Muscle layer of duodenum (tissue), 2 donors: Measurements from ENCODE around the gene GNG4.
"Not testable (repeated sequence)": the region's sequence is repeated elsewhere in the genome, so short reads cannot be mapped to it uniquely, and the experiment has no call there.

Experiments used
- H3K27ac ChIP-seq: one replicate; pipeline ENCODE4 v1.7.0; 2013; ENCODE audit warnings: mild to moderate bottlenecking, low read length
- H3K27me3 ChIP-seq: one replicate; pipeline ENCODE4 v1.7.0; 2013; ENCODE audit warnings: low read depth, mild to moderate bottlenecking, control low read depth, low read length
- H3K36me3 ChIP-seq, 2 donors: one replicate each; pipeline ENCODE4 v1.7.0; 2013; ENCODE audit warnings: low read length in 2 of 2, control low read depth in 1 of 2, mild to moderate bottlenecking in 1 of 2; ENCODE audit not compliant: insufficient read depth in 2 of 2, control insufficient read depth in 1 of 2
- H3K4me1 ChIP-seq, 2 donors: one replicate each; pipeline ENCODE4 v1.7.0; 2013; ENCODE audit warnings: low read length in 2 of 2, mild to moderate bottlenecking in 2 of 2, control low read depth in 1 of 2, moderate library complexity in 1 of 2; ENCODE audit not compliant: insufficient read depth in 2 of 2, control insufficient read depth in 1 of 2
- H3K4me3 ChIP-seq, 2 donors: one replicate each; pipeline ENCODE4 v1.7.0; 2013; ENCODE audit warnings: low read length in 2 of 2, low read depth in 1 of 2, mild to moderate bottlenecking in 1 of 2
- H3K9me3 ChIP-seq, 2 donors: one replicate each; pipeline ENCODE4 v1.7.0; 2013; ENCODE audit warnings: low read length in 2 of 2, control low read depth in 1 of 2, mild to moderate bottlenecking in 1 of 2; ENCODE audit not compliant: control insufficient read depth in 1 of 2
- donor health status: healthy.

GNG4 gene

GRCh38 chr1:235549351-235550139 is 100.0 kb downstream of the GNG4 start:
- H3K36me3 ChIP-seq, result no peaks in the 10 kb centered on the region
- no peaks in the 10 kb centered on the region for H3K9me3 ChIP-seq
- no peak overlapping the region for H3K4me3 ChIP-seq
- no peaks in the 10 kb centered on the region for H3K27me3 ChIP-seq
- no peak overlapping the region for H3K27ac ChIP-seq
- H3K4me1 ChIP-seq, result no peaks in the 10 kb centered on the region

- not testable (repeated sequence) for H3K36me3 ChIP-seq, H3K4me3 ChIP-seq, H3K4me1 ChIP-seq, H3K27me3 ChIP-seq, H3K27ac ChIP-seq, H3K9me3 ChIP-seq
Observed at GRCh38 chr1:235546369-235547155, 103.0 kb downstream of the GNG4 start.

GRCh38 chr1:235545292-235545930 is 104.2 kb downstream of the GNG4 start:
- Histone ChIP-seq H3K27me3 (no peaks in the 10 kb centered on the region), H3K36me3 (no peaks in the 10 kb centered on the region), H3K9me3 (no peaks in the 10 kb centered on the region), H3K4me1 (no peaks in the 10 kb centered on the region), H3K4me3 (no peak overlapping the region), H3K27ac (no peak overlapping the region)

GRCh38 chr1:235542845-235543244 is 106.7 kb downstream of the GNG4 start:
- not testable (repeated sequence) for H3K36me3 ChIP-seq, H3K4me3 ChIP-seq, H3K4me1 ChIP-seq, H3K9me3 ChIP-seq, H3K27ac ChIP-seq, H3K27me3 ChIP-seq

- Histone ChIP-seq H3K36me3 (no peaks in the 10 kb centered on the region), H3K4me1 (no peaks in the 10 kb centered on the region), H3K27ac (no peak overlapping the region), H3K27me3 (no peaks in the 10 kb centered on the region), H3K9me3 (no peaks in the 10 kb centered on the region), H3K4me3 (no peak overlapping the region)
Observed at GRCh38 chr1:235533476-235534168, 116.0 kb downstream of the GNG4 start.

- Histone ChIP-seq H3K27ac (no peak overlapping the region), H3K9me3 (no peaks in the 10 kb centered on the region), H3K4me3 (no peak overlapping the region), H3K27me3 (no peaks in the 10 kb centered on the region), H3K4me1 (no peaks in the 10 kb centered on the region), H3K36me3 (no peaks in the 10 kb centered on the region)
Observed at GRCh38 chr1:235532360-235532759, 117.2 kb downstream of the GNG4 start.

GRCh38 chr1:235527196-235527814 is 122.3 kb downstream of the GNG4 start:
- Histone ChIP-seq H3K27ac (no peak overlapping the region), H3K36me3 (no peaks in the 10 kb centered on the region), H3K4me3 (no peak overlapping the region), H3K27me3 (no peaks in the 10 kb centered on the region), H3K9me3 (no peaks in the 10 kb centered on the region), H3K4me1 (no peaks in the 10 kb centered on the region)

GRCh38 chr1:235525314-235525713 is 124.3 kb downstream of the GNG4 start:
- Histone ChIP-seq H3K27ac (no peak overlapping the region), H3K4me3 (no peak overlapping the region), H3K36me3 (no peaks in the 10 kb centered on the region), H3K4me1 (no peaks in the 10 kb centered on the region), H3K9me3 (no peaks in the 10 kb centered on the region), H3K27me3 (no peaks in the 10 kb centered on the region)

GRCh38 chr1:235516862-235517446 is 132.6 kb downstream of the GNG4 start:
- H3K4me1 ChIP-seq, result no peaks in the 10 kb centered on the region
- H3K27ac ChIP-seq, result no peak overlapping the region
- no peaks in the 10 kb centered on the region for H3K9me3 ChIP-seq
- H3K4me3 ChIP-seq, result no peak overlapping the region
- H3K27me3 ChIP-seq, result no peaks in the 10 kb centered on the region
- no peaks in the 10 kb centered on the region for H3K36me3 ChIP-seq

- no peaks in the 10 kb centered on the region for H3K9me3 ChIP-seq
- H3K27ac ChIP-seq, result no peak overlapping the region
- no peaks in the 10 kb centered on the region for H3K4me1 ChIP-seq
- no peak overlapping the region for H3K4me3 ChIP-seq
- H3K36me3 ChIP-seq, result no peaks in the 10 kb centered on the region
- no peaks in the 10 kb centered on the region for H3K27me3 ChIP-seq
Observed at GRCh38 chr1:235515844-235516512, 133.6 kb downstream of the GNG4 start.
